ENCODE results near the gene UNC13C.

DNA sequence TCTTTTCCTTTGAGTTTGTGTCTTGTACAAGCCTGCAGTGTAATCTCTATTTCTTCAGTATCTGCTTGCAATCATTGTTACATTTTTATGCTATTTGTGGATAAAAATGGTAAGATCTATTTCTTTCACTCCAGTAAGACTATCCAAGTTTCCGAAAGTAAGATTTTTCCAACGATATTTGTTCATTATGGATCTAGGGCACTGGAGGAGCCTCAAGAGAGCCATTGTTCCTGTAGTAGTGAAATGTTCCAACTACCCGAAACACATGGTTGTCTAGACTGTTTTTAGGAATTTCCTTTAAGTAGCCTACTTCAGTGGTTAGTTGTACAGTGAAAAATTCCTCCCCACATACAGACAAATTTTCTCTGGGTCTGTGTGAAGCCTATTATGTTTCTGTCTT lies 621.1 kb downstream of the UNC13C start:
- TF ChIP-seq, protein P1, sequence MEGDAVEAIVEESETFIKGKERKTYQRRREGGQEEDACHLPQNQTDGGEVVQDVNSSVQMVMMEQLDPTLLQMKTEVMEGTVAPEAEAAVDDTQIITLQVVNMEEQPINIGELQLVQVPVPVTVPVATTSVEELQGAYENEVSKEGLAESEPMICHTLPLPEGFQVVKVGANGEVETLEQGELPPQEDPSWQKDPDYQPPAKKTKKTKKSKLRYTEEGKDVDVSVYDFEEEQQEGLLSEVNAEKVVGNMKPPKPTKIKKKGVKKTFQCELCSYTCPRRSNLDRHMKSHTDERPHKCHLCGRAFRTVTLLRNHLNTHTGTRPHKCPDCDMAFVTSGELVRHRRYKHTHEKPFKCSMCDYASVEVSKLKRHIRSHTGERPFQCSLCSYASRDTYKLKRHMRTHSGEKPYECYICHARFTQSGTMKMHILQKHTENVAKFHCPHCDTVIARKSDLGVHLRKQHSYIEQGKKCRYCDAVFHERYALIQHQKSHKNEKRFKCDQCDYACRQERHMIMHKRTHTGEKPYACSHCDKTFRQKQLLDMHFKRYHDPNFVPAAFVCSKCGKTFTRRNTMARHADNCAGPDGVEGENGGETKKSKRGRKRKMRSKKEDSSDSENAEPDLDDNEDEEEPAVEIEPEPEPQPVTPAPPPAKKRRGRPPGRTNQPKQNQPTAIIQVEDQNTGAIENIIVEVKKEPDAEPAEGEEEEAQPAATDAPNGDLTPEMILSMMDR (IDR thresholded peaks at IDR 0.05) = no peak
- no peak for TF ChIP-seq POLR2A (IDR thresholded peaks at IDR 0.05)

Data from vagina (tissue), 2 donors.